Neural cell (in vitro differentiated cells): ENCODE results near the gene TTC39A. TPM values are rescaled to one million over a fixed set of nuclear protein-coding genes. Genes with fewer than 3 reads are reported as not detected.

Experiments
- H2AFZ ChIP-seq: fragments of 200-600, 300-800 bp; sonication (generic), shearing (Covaris generic); 2 replicates; pipeline ENCODE4 v1.6.0; 2014; ENCODE audit warnings: low read depth, mild to moderate bottlenecking, antibody characterized with exemption, low read length, moderate library complexity
- H3F3A ChIP-seq: fragments of 200-600 bp; shearing (Covaris generic); 2 replicates; pipeline ENCODE4 v1.6.1; 2016; ENCODE audit warnings: mild to moderate bottlenecking, moderate library complexity, mixed read lengths, antibody characterized with exemption, low read length; ENCODE audit not compliant: insufficient read depth, poor library complexity, severe bottlenecking
- H3K27ac ChIP-seq: fragments of 200-600, 300-800 bp; sonication (generic), shearing (Covaris generic); 2 replicates; pipeline ENCODE4 v1.5.1; 2014; ENCODE audit warnings: mild to moderate bottlenecking, low read length, moderate library complexity
- H3K27me3 ChIP-seq: fragments of 300-800, 200-600 bp; sonication (generic), shearing (Covaris generic); 2 replicates; pipeline ENCODE4 v1.6.0; 2014; ENCODE audit warnings: mild to moderate bottlenecking, low read depth, low read length, moderate library complexity; ENCODE audit not compliant: insufficient read depth
- H3K36me3 ChIP-seq: fragments of 300-800, 200-600 bp; sonication (generic), shearing (Covaris generic); 2 replicates; pipeline ENCODE4 v1.5.1; 2014; ENCODE audit warnings: mild to moderate bottlenecking, antibody characterized with exemption, low read length, moderate library complexity; ENCODE audit not compliant: insufficient read depth
- H3K4me2 ChIP-seq: fragments of 300-800, 200-600 bp; sonication (generic), shearing (Covaris generic); 2 replicates; pipeline ENCODE4 v1.6.0; 2014; ENCODE audit warnings: mild to moderate bottlenecking, low read length
- H3K4me3 ChIP-seq: fragments of 300-800, 200-600 bp; sonication (generic), shearing (Covaris generic); 2 replicates; pipeline ENCODE4 v1.5.1; 2014; ENCODE audit warnings: mild to moderate bottlenecking, low read length, moderate library complexity
- H3K79me2 ChIP-seq: fragments of 200-600 bp; shearing (Covaris generic); replicated peaks from 2 replicates; pipeline ENCODE4 v1.6.0; 2014; ENCODE audit warnings: mild to moderate bottlenecking, low read length, moderate library complexity; ENCODE audit not compliant: insufficient read depth
- H3K9ac ChIP-seq: fragments of 300-800, 200-600 bp; sonication (generic), shearing (Covaris generic); 2 replicates; pipeline ENCODE4 v1.6.1; 2016; ENCODE audit warnings: mild to moderate bottlenecking, low read length, mixed read lengths
- H3K9me2 ChIP-seq: fragments of 200-600 bp; shearing (Covaris generic); 2 replicates; pipeline ENCODE4 v1.6.1; 2016; ENCODE audit warnings: mild to moderate bottlenecking, low read length, mixed read lengths; ENCODE audit not compliant: insufficient read depth
- H3K9me3 ChIP-seq: fragments of 200-600, 300-800 bp; sonication (generic), shearing (Covaris generic); 2 replicates; pipeline ENCODE4 v1.6.1; 2016; ENCODE audit warnings: mild to moderate bottlenecking, mixed run types, low read length, moderate library complexity, mixed read lengths
- H4K20me1 ChIP-seq: fragments of 200-600 bp; shearing (Covaris generic); 2 replicates; pipeline ENCODE4 v1.6.1; 2016; ENCODE audit warnings: mild to moderate bottlenecking, mixed run types; ENCODE audit not compliant: insufficient read depth
- CTCF ChIP-seq: fragments of 450-650 bp; IDR thresholded peaks from 2 replicates; pipeline ENCODE4 v1.5.1; 2014; ENCODE audit warnings: antibody characterized with exemption, mild to moderate bottlenecking, moderate library complexity; ENCODE audit not compliant: poor library complexity, severe bottlenecking
- EP300 ChIP-seq: fragments of 450-650 bp; conservative IDR thresholded peaks from 2 replicates; pipeline ENCODE4 v1.6.1; 2014; ENCODE audit warnings: antibody characterized with exemption, mild to moderate bottlenecking, moderate library complexity; ENCODE audit not compliant: poor library complexity, severe bottlenecking
- EZH2 ChIP-seq: fragments of 200-600, 300-800 bp; shearing (Covaris generic), sonication (generic); IDR thresholded peaks from 2 replicates; pipeline ENCODE4 v1.6.1; 2014; ENCODE audit warnings: antibody characterized with exemption, low read length, borderline replicate concordance, mild to moderate bottlenecking; ENCODE audit not compliant: insufficient read depth, poor library complexity, severe bottlenecking
- MXI1 ChIP-seq: fragments of 450-650 bp; conservative IDR thresholded peaks from 2 replicates; pipeline ENCODE4 v1.6.1; 2014; ENCODE audit warnings: antibody characterized with exemption, mild to moderate bottlenecking; ENCODE audit not compliant: poor library complexity, severe bottlenecking
- POLR2AphosphoS5 ChIP-seq: IDR thresholded peaks from 2 replicates; pipeline ENCODE4 v1.6.1; 2012
- RAD21 ChIP-seq: fragments of 450-650 bp; conservative IDR thresholded peaks from 2 replicates; pipeline ENCODE4 v1.6.1; 2014; ENCODE audit warnings: antibody characterized with exemption, mild to moderate bottlenecking, moderate library complexity
- REST ChIP-seq: IDR thresholded peaks from 2 replicates; pipeline ENCODE4 v1.6.1; 2012; ENCODE audit warnings: borderline replicate concordance
- SMC3 ChIP-seq: fragments of 450-650 bp; conservative IDR thresholded peaks from 2 replicates; pipeline ENCODE4 v1.6.1; 2014; ENCODE audit warnings: antibody characterized with exemption, mild to moderate bottlenecking, moderate library complexity; ENCODE audit not compliant: poor library complexity
- TAF1 ChIP-seq: IDR thresholded peaks from 2 replicates; pipeline ENCODE4 v1.6.1; 2012; ENCODE audit warnings: low read depth
- polyA plus RNA-seq: library from polyadenylated mRNA; depleted of rRNA; stranded (reverse); fragments of >200 nt; gene quantifications from 2 replicates; pipeline ENCODE4 v1.2.3, GENCODE V29; 2014

The TTC39A gene
- polyA plus RNA-seq, 1 donor from 2014 or later: 1.1 TPM

GRCh38 chr1:51295926-51296325, 34.4 kb downstream of the TTC39A start:
- Histone ChIP-seq H4K20me1 (no peaks in the 10 kb centered on the region), H3K79me2 (no peaks in the 10 kb centered on the region), H3K27ac (no peak overlapping the region), H3K9me3 (peaks cover 4% of the 10 kb centered on the region), H3K9ac (no peak overlapping the region), H3K27me3 (no peaks in the 10 kb centered on the region), H3F3A (no peaks in the 10 kb centered on the region), H3K4me2 (no peak overlapping the region), H3K36me3 (no peaks in the 10 kb centered on the region), H3K9me2 (no peaks in the 10 kb centered on the region), H3K4me3 (no peak overlapping the region), H2AFZ (no peak overlapping the region)
- no peak for TF ChIP-seq EP300
- TF ChIP-seq RAD21: no peak
- no peak for TF ChIP-seq MXI1
- no peak for TF ChIP-seq SMC3
- no peak for TF ChIP-seq REST
- TF ChIP-seq POLR2AphosphoS5: no peak
- no peak for TF ChIP-seq CTCF
- TF ChIP-seq EZH2: no peak
- TF ChIP-seq TAF1: no peak

GRCh38 chr1:51294566-51295184, 35.7 kb downstream of the TTC39A start:
- Histone ChIP-seq H3F3A (no peaks in the 10 kb centered on the region), H3K4me3 (no peak overlapping the region), H4K20me1 (no peaks in the 10 kb centered on the region), H3K9ac (no peak overlapping the region), H3K36me3 (no peaks in the 10 kb centered on the region), H3K27me3 (no peaks in the 10 kb centered on the region), H3K9me3 (peaks cover 4% of the 10 kb centered on the region), H3K27ac (no peak overlapping the region), H2AFZ (no peak overlapping the region), H3K9me2 (no peaks in the 10 kb centered on the region), H3K4me2 (no peak overlapping the region), H3K79me2 (no peaks in the 10 kb centered on the region)
- no peak for TF ChIP-seq EZH2
- no peak for TF ChIP-seq RAD21
- no peak for TF ChIP-seq EP300
- no peak for TF ChIP-seq POLR2AphosphoS5
- TF ChIP-seq REST: no peak
- no peak for TF ChIP-seq CTCF
- no peak for TF ChIP-seq SMC3
- TF ChIP-seq MXI1: no peak
- TF ChIP-seq TAF1: no peak
